ENCODE results near the gene REC8. TPM values are rescaled to one million over a fixed set of nuclear protein-coding genes. Genes with fewer than 3 reads are reported as not detected.

Gene REC8
- total RNA-seq, 1 donor = 3.3 TPM

GRCh38 chr14:24136684-24137528 lies 35.0 kb upstream of the REC8 start:
- Histone ChIP-seq H3K4me3 (ENCODE audit: insufficient read depth, low read length) (peak overlapping the region; percentile 97), H3K4me1 (ENCODE audit: insufficient read depth, low read length) (peaks cover 14% of the 10 kb centered on the region), H3K27me3 (ENCODE audit: insufficient read depth, low read length) (no peaks in the 10 kb centered on the region), H3K9me3 (ENCODE audit: low read depth, low read length) (no peaks in the 10 kb centered on the region), H3K27ac (ENCODE audit: low read depth, low read length) (peak overlapping the region; percentile 69), H3K4me2 (ENCODE audit: insufficient read depth, low read length) (peak overlapping the region; percentile 97), H4K20me1 (ENCODE audit: insufficient read depth, low read length) (peaks cover 8% of the 10 kb centered on the region), H3K79me2 (ENCODE audit: insufficient read depth, low read length) (peaks cover 49% of the 10 kb centered on the region), H3K36me3 (ENCODE audit: insufficient read depth, low read length) (peaks cover 26% of the 10 kb centered on the region), H2AFZ (ENCODE audit: low read length) (peak overlapping the region; percentile 42)
- no peak for DNase-seq (ENCODE audit: insufficient read length, low spot score, missing footprints)
- TF ChIP-seq CTCF (IDR thresholded peaks at IDR 0.05; ENCODE audit: extremely low read depth, low read depth, low read length) = no peak

GRCh38 chr14:24137529-24138395 lies 34.1 kb upstream of the REC8 start:
- no peak for TF ChIP-seq CTCF (IDR thresholded peaks at IDR 0.05; ENCODE audit: extremely low read depth, low read depth, low read length)
- peaks cover 49% of the 10 kb centered on the region for H3K79me2 ChIP-seq (ENCODE audit: insufficient read depth, low read length)
- H3K4me1 ChIP-seq (ENCODE audit: insufficient read depth, low read length) = peaks cover 18% of the 10 kb centered on the region
- H3K36me3 ChIP-seq (ENCODE audit: insufficient read depth, low read length) = peaks cover 26% of the 10 kb centered on the region
- H3K4me2 ChIP-seq (ENCODE audit: insufficient read depth, low read length) = peak overlapping the region; percentile 97
- DNase-seq (ENCODE audit: insufficient read length, low spot score, missing footprints) = peak; percentile 69
- H2AFZ ChIP-seq (ENCODE audit: low read length) = no peak overlapping the region
- no peak overlapping the region for H3K4me3 ChIP-seq (ENCODE audit: insufficient read depth, low read length)
- H3K27ac ChIP-seq (ENCODE audit: low read depth, low read length) = no peak overlapping the region
- peaks cover 8% of the 10 kb centered on the region for H4K20me1 ChIP-seq (ENCODE audit: insufficient read depth, low read length)
- no peaks in the 10 kb centered on the region for H3K27me3 ChIP-seq (ENCODE audit: insufficient read depth, low read length)
- H3K9me3 ChIP-seq (ENCODE audit: low read depth, low read length) = no peaks in the 10 kb centered on the region

- H3K27ac ChIP-seq (ENCODE audit: low read depth, low read length) = no peak overlapping the region
- TF ChIP-seq CTCF (IDR thresholded peaks at IDR 0.05; ENCODE audit: extremely low read depth, low read depth, low read length) = no peak
- peaks cover 25% of the 10 kb centered on the region for H3K4me1 ChIP-seq (ENCODE audit: insufficient read depth, low read length)
- H3K4me3 ChIP-seq (ENCODE audit: insufficient read depth, low read length) = no peak overlapping the region
- DNase-seq (ENCODE audit: insufficient read length, low spot score, missing footprints) = peak; percentile 77
- H3K4me2 ChIP-seq (ENCODE audit: insufficient read depth, low read length) = peak overlapping the region; percentile 18
- peaks cover 8% of the 10 kb centered on the region for H4K20me1 ChIP-seq (ENCODE audit: insufficient read depth, low read length)
- H3K9me3 ChIP-seq (ENCODE audit: low read depth, low read length) = no peaks in the 10 kb centered on the region
- H3K27me3 ChIP-seq (ENCODE audit: insufficient read depth, low read length) = no peaks in the 10 kb centered on the region
- H3K36me3 ChIP-seq (ENCODE audit: insufficient read depth, low read length) = peaks cover 26% of the 10 kb centered on the region
- peaks cover 49% of the 10 kb centered on the region for H3K79me2 ChIP-seq (ENCODE audit: insufficient read depth, low read length)
- no peak overlapping the region for H2AFZ ChIP-seq (ENCODE audit: low read length)
Measured at GRCh38 chr14:24138396-24139271, 33.2 kb upstream of the REC8 start.
